Measurements from ENCODE around the gene CDC14B. TPM values are rescaled to one million over a fixed set of nuclear protein-coding genes. Genes with fewer than 3 reads are reported as not detected.

CDC14B gene
- total RNA-seq, 4 donors from 2014 or later: 19.8 to 28.8 (median 23.6) TPM

DNA sequence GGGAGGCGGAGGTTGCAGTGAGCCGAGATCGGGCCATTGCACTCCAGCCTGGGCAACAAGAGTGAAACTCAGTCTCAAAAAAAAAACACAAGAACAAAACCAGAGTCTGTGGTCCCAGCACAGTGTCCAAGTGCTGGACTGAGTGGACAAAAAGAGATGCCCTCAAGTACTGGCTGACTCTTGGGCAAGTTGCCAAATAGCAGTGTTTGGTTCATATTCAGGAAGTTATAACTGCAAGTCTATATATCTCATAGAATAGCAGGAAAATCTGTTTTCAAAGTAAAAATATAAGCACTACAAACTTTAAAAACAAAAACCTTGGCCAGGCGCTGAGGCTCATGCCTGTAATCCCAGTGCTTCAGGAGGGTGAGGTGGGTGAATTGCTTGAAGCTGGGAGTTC lies 162.4 kb downstream of the CDC14B start:
- TF ChIP-seq EP300 (IDR thresholded peaks at IDR 0.05): no peak
- TF ChIP-seq, protein P1, sequence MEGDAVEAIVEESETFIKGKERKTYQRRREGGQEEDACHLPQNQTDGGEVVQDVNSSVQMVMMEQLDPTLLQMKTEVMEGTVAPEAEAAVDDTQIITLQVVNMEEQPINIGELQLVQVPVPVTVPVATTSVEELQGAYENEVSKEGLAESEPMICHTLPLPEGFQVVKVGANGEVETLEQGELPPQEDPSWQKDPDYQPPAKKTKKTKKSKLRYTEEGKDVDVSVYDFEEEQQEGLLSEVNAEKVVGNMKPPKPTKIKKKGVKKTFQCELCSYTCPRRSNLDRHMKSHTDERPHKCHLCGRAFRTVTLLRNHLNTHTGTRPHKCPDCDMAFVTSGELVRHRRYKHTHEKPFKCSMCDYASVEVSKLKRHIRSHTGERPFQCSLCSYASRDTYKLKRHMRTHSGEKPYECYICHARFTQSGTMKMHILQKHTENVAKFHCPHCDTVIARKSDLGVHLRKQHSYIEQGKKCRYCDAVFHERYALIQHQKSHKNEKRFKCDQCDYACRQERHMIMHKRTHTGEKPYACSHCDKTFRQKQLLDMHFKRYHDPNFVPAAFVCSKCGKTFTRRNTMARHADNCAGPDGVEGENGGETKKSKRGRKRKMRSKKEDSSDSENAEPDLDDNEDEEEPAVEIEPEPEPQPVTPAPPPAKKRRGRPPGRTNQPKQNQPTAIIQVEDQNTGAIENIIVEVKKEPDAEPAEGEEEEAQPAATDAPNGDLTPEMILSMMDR (IDR thresholded peaks at IDR 0.05): no peak
- H3K4me1 ChIP-seq: peaks cover 0 to 27% (median 4%) of the 10 kb centered on the region in 3 donors
- no peaks in the 10 kb centered on the region for H3K27me3 ChIP-seq
- no peaks in the 10 kb centered on the region for H3K9me3 ChIP-seq
- H3K36me3 ChIP-seq: peaks cover 0 to 33% of the 10 kb centered on the region in 2 donors
- no peak overlapping the region for H3K27ac ChIP-seq
- no peak overlapping the region for H3K4me3 ChIP-seq
- ATAC-seq: no peak
- WGBS, 2 donors (ENCODE audit: low coverage in 1 of 2): 80 to 93% methylated on average over 1 of the region's 4 CpGs

DNA sequence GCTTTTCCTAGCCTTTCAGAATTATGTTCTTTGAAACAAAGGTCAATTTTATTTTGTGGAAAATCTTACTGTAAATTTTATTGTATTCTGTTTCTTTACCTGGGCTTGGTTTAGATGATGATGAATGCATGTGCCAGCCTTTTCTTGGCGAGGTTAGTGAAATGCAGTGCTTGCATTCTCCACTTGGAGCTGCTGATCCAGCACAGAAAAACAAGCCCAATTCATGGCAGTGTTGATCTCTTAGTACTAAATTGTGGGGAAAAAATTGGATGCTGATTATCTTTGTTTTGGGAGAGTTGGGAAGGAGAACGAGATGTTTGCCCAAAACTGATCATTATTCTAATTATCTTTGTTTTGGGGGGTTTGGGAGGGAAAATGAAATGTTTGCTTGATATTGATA lies 166.0 kb downstream of the CDC14B start:
- Histone ChIP-seq H3K27ac (no peak overlapping the region), H3K9me3 (no peaks in the 10 kb centered on the region), H3K4me1 (peaks cover 0 to 50% (median 4%) of the 10 kb centered on the region in 3 donors), H3K27me3 (no peaks in the 10 kb centered on the region), H3K4me3 (no peak overlapping the region), H3K36me3 (peaks cover 0 to 5% of the 10 kb centered on the region in 2 donors)
- TF ChIP-seq, protein P1 (IDR thresholded peaks at IDR 0.05): peak; percentile 51 to 74 (median 60)
- TF ChIP-seq POLR2A (IDR thresholded peaks at IDR 0.05) (no peak), EP300 (IDR thresholded peaks at IDR 0.05) (no peak)
- ATAC-seq: no peak
- WGBS, 2 donors (ENCODE audit: low coverage in 1 of 2): 39 to 42% methylated on average over 2 of the region's 2 CpGs

DNA sequence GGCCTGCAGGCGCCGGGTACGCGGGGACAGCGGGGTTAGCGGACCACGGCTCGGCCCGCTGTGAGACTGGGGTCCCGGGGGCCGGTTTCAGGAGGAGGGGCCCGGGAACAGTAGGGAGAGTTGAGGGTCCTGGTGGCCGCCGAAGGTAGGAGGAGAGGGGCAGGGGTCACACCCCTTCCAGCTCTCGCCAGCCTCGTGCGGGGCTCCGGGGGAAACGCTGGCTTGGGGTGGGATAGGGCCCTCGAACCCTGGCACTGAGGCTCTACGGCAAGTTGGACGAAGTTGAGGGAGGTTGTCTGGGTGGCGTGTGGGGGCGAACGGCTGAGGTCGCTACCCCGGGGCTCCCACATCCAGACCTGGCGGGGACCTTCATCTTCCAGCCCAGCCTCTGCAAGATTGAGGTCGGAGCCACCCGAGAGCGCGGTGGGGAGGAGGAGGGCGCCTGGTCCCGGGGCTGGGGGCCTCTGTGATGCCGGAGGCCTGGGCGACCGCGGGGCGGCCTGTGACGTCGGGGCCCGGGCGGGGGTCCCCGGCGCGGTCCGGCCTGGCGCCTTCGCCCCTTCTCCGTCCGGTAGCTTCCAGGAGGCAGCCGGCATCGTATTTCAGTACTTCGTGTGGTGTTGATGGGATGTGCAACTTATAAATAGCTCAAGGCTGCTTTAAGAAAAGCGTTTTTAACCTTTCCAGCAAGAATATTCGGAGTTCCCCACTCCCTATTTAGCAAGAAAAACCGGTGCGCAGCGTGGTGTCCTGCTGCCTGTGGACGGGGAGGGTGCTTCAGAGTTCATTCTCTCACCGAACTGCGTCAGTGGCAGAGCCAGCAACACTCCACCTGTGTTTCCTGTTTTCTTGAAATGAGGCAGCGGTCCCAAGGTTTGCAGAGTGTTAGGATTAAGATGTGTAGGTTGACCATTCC lies 168.8 kb downstream of the CDC14B start:
- Histone ChIP-seq H3K36me3 (no peaks in the 10 kb centered on the region), H3K4me1 (peaks cover 0 to 41% (median 4%) of the 10 kb centered on the region in 3 donors), H3K9me3 (no peaks in the 10 kb centered on the region), H3K4me3 (peak overlapping the region; percentile 71 to 78), H3K27ac (peak overlapping the region; percentile 62 to 96 (median 94)), H3K27me3 (no peaks in the 10 kb centered on the region)
- TF ChIP-seq POLR2AphosphoS5 (IDR thresholded peaks at IDR 0.05) (peak; percentile 28), POLR2A (IDR thresholded peaks at IDR 0.05) (no peak)
- WGBS, 2 donors (ENCODE audit: low coverage in 1 of 2): 0 to 10% methylated on average over 1 to 4 of the region's 63 CpGs
- ATAC-seq: no peak

Other genes with a start within 250 kb of the CDC14B start
- 10 to 100 TPM; 16.6 to 39.3 (median 26.1) TPM for gene SLC35D2, start 236.1 kb downstream of the CDC14B start, total RNA-seq
- gene ZNF367, start 201.5 kb downstream of the CDC14B start, total RNA-seq: 1 to 10 TPM; 1.4 to 3.7 (median 2.5) TPM
- 100 to 1,000 TPM in 1 of 4 donors, 10 to 100 TPM in 3; 41.1 to 106 (median 60.0) TPM for gene HABP4, start 169.7 kb downstream of the CDC14B start, total RNA-seq
- gene PRXL2C, start 35.5 kb upstream of the CDC14B start, total RNA-seq: 10 to 100 TPM; 17.7 to 39.7 (median 26.6) TPM
- 10 to 100 TPM; 12.9 to 21.8 (median 16.1) TPM for gene ZNF510, start 158.2 kb upstream of the CDC14B start, total RNA-seq
- gene ZNF782, start 234.7 kb upstream of the CDC14B start, total RNA-seq: 10 to 100 TPM in 3 of 4 donors, 1 to 10 TPM in 1; 9.4 to 15.1 (median 13.7) TPM

Data from gastroesophageal sphincter (tissue), 4 donors.